Hepatocyte (in vitro differentiated cells): ENCODE data around the gene TAB3.

ENCODE experiments used
- CTCF ChIP-seq: fragments of 200-600 bp; sonication (generic); IDR thresholded peaks from 2 replicates; pipeline ENCODE4 v1.5.1; 2016; ENCODE audit warnings: antibody characterized with exemption, mild to moderate bottlenecking; ENCODE audit not compliant: poor library complexity
- EZH2 ChIP-seq: fragments of 200-600 bp; sonication (generic); IDR thresholded peaks from 2 replicates; pipeline ENCODE4 v1.6.1; 2016; ENCODE audit warnings: antibody characterized with exemption, mild to moderate bottlenecking, borderline replicate concordance

- TF ChIP-seq CTCF (no peak), EZH2 (no peak)
Measured at GRCh38 chrX:30851449-30851848, 37.6 kb downstream of the TAB3 start.
